Gastrocnemius medialis (tissue), 4 donors: Measurements from ENCODE around the gene FRMPD3.

ENCODE experiments used
- POLR2A ChIP-seq, 2 donors: fragments of 450-650 bp; IDR thresholded peaks; one replicate each; pipeline ENCODE4 v1.6.1; 2017; ENCODE audit warnings: antibody characterized with exemption in 2 of 2, mild to moderate bottlenecking in 2 of 2, moderate library complexity in 2 of 2
- TF ChIP-seq, protein P1 (sequence below), 5 experiments: fragments of 450-650 bp in 3 of 5; fragments of 200-600 bp in 2 of 5; sonication (generic) in 2 of 5; IDR thresholded peaks in 4 of 5; conservative IDR thresholded peaks in 1 of 5; 1 replicate in 4 of 5; 2 replicates in 1 of 5; pipeline ENCODE4 v1.5.1; 2016 to 2019; ENCODE audit warnings: antibody characterized with exemption in 5 of 5, mild to moderate bottlenecking in 3 of 5, moderate library complexity in 3 of 5

DNA sequence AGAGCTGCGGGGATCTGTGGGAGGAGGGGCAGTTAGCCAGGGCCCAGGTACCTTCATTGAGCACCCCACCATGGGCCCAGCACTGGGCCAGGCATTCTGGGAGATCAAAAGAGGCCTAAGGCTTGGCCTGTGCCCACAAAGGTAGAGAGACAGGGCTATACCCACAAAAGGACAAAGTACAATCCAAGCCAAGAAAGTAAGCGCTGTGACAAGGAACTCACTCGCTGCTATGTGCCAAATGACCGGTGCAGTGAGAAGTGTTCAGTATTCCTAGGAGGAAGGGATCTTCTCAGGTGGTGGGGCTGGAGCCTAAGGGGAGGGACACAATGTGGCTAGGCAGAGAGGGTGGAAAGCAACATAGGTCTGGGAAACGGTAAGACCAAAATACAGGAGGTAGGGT lies 8.8 kb upstream of the FRMPD3 start:
- TF ChIP-seq, protein P1, sequence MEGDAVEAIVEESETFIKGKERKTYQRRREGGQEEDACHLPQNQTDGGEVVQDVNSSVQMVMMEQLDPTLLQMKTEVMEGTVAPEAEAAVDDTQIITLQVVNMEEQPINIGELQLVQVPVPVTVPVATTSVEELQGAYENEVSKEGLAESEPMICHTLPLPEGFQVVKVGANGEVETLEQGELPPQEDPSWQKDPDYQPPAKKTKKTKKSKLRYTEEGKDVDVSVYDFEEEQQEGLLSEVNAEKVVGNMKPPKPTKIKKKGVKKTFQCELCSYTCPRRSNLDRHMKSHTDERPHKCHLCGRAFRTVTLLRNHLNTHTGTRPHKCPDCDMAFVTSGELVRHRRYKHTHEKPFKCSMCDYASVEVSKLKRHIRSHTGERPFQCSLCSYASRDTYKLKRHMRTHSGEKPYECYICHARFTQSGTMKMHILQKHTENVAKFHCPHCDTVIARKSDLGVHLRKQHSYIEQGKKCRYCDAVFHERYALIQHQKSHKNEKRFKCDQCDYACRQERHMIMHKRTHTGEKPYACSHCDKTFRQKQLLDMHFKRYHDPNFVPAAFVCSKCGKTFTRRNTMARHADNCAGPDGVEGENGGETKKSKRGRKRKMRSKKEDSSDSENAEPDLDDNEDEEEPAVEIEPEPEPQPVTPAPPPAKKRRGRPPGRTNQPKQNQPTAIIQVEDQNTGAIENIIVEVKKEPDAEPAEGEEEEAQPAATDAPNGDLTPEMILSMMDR (IDR thresholded peaks at IDR 0.05 in 4 of 5, conservative IDR thresholded peaks at IDR 0.05 in 1 of 5), result no peak
- TF ChIP-seq POLR2A (IDR thresholded peaks at IDR 0.05), result no peak
